ENCODE data around the gene CCDC178. TPM values are rescaled to one million over a fixed set of nuclear protein-coding genes. Genes with fewer than 3 reads are reported as not detected.

The CCDC178 gene
- total and polyA plus RNA-seq, 2 of the 4 experiments (the other 2 are of a cell fraction) = not detected

DNA sequence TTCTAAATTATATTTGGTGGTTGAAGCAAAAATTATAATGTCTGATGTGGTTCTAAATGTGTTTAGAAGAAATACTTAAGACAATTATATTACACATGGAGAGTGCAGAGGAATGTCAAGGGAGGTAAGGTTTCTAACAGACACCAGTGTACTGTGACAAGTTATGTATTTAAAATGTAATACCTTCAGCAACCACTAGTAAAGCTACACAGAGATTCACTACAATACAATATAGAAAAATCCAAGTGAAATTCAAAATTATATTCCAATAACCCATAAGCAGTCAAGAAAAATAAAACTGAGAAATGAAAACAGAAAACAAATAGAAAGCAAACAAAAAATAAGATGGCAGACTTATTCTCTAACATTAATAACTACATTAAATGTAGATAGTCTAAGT is 418.2 kb downstream of the CCDC178 start:
- Histone ChIP-seq H3K79me1 (ENCODE audit: low read depth in 1 of 2, low read length in 2 of 2) (no peaks in the 10 kb centered on the region), H3K56ac (ENCODE audit: extremely low read depth, insufficient read depth, low read length) (no peak overlapping the region), H2BK20ac (ENCODE audit: low read depth, low read length) (no peak overlapping the region), H2AK9ac (replicated peaks; ENCODE audit: low read depth, low read length, poor library complexity) (no peak overlapping the region), H4K5ac (ENCODE audit: low read depth, low read length) (no peak overlapping the region), H4K8ac (ENCODE audit: low read depth in 2 of 2, low read length in 2 of 2) (no peak overlapping the region), H2BK15ac (ENCODE audit: low read depth, low read length) (no peak overlapping the region), H4K20me1 (ENCODE audit: insufficient read depth, low read length) (no peaks in the 10 kb centered on the region), H2BK5ac (ENCODE audit: low read depth, low read length, poor library complexity, severe bottlenecking) (no peak overlapping the region), H3K4me3 (ENCODE audit: insufficient read depth, low read depth, low read length) (no peak overlapping the region), H4K91ac (ENCODE audit: insufficient read depth, low read depth, low read length) (no peak overlapping the region), H3K4me2 (ENCODE audit: low read depth, low read length) (no peak overlapping the region), H3K14ac (replicated peaks; ENCODE audit: low read depth, low read length) (no peak overlapping the region), H3K27ac (ENCODE audit: insufficient read depth, low read length) (no peak overlapping the region), H3K9me1 (ENCODE audit: insufficient read depth, low read length) (no peaks in the 10 kb centered on the region), H2AFZ (replicated peaks; ENCODE audit: low read length, poor library complexity) (no peak overlapping the region), H3K9ac (ENCODE audit: low read depth, low read length) (no peak overlapping the region), H2BK120ac (ENCODE audit: low read depth, low read length) (no peak overlapping the region), H3K23ac (ENCODE audit: low read depth, low read length) (no peak overlapping the region), H3K27me3 (ENCODE audit: control insufficient read depth, insufficient read depth, low read length) (no peaks in the 10 kb centered on the region), H2AK5ac (ENCODE audit: low read depth, low read length) (no peak overlapping the region), H3K18ac (ENCODE audit: low read depth, low read length) (no peak overlapping the region), H3K36me3 (ENCODE audit: control insufficient read depth, insufficient read depth, low read length) (no peaks in the 10 kb centered on the region), H3K4ac (ENCODE audit: low read depth, low read length) (no peak overlapping the region), H3K9me3 (ENCODE audit: control insufficient read depth, insufficient read depth, low read length) (no peaks in the 10 kb centered on the region), H3K4me1 (ENCODE audit: control insufficient read depth, insufficient read depth, low read length) (no peaks in the 10 kb centered on the region)
- CTCF ChIA-PET = no interaction called here
- POLR2A ChIA-PET (ENCODE audit: unreplicated experiment) = no interaction called here
- no TSS peak for BruUV-seq (replicated peaks)
- in situ Hi-C loops (cut with MboI; ENCODE audit: low sequenced_read_pairs) (no loop called here), dilution Hi-C loops (cut with HindIII; ENCODE audit: low sequenced_read_pairs, unreplicated experiment) (no loop called here), intact Hi-C loops (cut with micrococcal nuclease) (no loop called here)
- ATAC-seq (ENCODE audit: low read depth) (no peak), DNase-seq (no peak)
- TF ChIP-seq, protein P1, sequence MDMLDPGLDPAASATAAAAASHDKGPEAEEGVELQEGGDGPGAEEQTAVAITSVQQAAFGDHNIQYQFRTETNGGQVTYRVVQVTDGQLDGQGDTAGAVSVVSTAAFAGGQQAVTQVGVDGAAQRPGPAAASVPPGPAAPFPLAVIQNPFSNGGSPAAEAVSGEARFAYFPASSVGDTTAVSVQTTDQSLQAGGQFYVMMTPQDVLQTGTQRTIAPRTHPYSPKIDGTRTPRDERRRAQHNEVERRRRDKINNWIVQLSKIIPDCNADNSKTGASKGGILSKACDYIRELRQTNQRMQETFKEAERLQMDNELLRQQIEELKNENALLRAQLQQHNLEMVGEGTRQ (IDR thresholded peaks at IDR 0.05; ENCODE audit: low read depth, low read length) = no peak
- TF ChIP-seq MAFK (IDR thresholded peaks at IDR 0.05; ENCODE audit: low read depth, low read length) (no peak), RAD21 (IDR thresholded peaks at IDR 0.05; ENCODE audit: low read length) (no peak), BHLHE40 (IDR thresholded peaks at IDR 0.05; ENCODE audit: low read depth, low read length) (no peak), CHD1 (IDR thresholded peaks at IDR 0.05; ENCODE audit: low read depth, low read length) (no peak), NFE2L2 (IDR thresholded peaks at IDR 0.05; ENCODE audit: low read depth, low read length) (no peak), SMC3 (IDR thresholded peaks at IDR 0.05; ENCODE audit: low read depth, low read length) (no peak), RFX5 (IDR thresholded peaks at IDR 0.05; ENCODE audit: low read depth, low read length) (no peak), CEBPB (IDR thresholded peaks at IDR 0.05; ENCODE audit: low read depth, low read length) (no peak), POLR2A (IDR thresholded peaks at IDR 0.05; ENCODE audit: low read depth, low read length) (no peak), MXI1 (IDR thresholded peaks at IDR 0.05; ENCODE audit: borderline replicate concordance, low read depth, low read length) (no peak), RCOR1 (IDR thresholded peaks at IDR 0.05; ENCODE audit: insufficient replicate concordance, low read length) (no peak)
- TF ChIP-seq, protein P2, sequence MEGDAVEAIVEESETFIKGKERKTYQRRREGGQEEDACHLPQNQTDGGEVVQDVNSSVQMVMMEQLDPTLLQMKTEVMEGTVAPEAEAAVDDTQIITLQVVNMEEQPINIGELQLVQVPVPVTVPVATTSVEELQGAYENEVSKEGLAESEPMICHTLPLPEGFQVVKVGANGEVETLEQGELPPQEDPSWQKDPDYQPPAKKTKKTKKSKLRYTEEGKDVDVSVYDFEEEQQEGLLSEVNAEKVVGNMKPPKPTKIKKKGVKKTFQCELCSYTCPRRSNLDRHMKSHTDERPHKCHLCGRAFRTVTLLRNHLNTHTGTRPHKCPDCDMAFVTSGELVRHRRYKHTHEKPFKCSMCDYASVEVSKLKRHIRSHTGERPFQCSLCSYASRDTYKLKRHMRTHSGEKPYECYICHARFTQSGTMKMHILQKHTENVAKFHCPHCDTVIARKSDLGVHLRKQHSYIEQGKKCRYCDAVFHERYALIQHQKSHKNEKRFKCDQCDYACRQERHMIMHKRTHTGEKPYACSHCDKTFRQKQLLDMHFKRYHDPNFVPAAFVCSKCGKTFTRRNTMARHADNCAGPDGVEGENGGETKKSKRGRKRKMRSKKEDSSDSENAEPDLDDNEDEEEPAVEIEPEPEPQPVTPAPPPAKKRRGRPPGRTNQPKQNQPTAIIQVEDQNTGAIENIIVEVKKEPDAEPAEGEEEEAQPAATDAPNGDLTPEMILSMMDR (conservative IDR thresholded peaks at IDR 0.05; ENCODE audit: low read depth, low read length) = no peak
- TF ChIP-seq, protein P3, sequence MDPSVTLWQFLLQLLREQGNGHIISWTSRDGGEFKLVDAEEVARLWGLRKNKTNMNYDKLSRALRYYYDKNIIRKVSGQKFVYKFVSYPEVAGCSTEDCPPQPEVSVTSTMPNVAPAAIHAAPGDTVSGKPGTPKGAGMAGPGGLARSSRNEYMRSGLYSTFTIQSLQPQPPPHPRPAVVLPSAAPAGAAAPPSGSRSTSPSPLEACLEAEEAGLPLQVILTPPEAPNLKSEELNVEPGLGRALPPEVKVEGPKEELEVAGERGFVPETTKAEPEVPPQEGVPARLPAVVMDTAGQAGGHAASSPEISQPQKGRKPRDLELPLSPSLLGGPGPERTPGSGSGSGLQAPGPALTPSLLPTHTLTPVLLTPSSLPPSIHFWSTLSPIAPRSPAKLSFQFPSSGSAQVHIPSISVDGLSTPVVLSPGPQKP (IDR thresholded peaks at IDR 0.05; ENCODE audit: borderline replicate concordance, low read depth, low read length) = no peak
